ENCODE data around the gene MED13. TPM values are rescaled to one million over a fixed set of nuclear protein-coding genes. Genes with fewer than 3 reads are reported as not detected.
A peak's percentile ranks its signal among the peaks of the same experiment; 100 is the strongest.

Gene MED13
- total RNA-seq, 1 experiment from 2014 or later: 96.0 TPM

DNA sequence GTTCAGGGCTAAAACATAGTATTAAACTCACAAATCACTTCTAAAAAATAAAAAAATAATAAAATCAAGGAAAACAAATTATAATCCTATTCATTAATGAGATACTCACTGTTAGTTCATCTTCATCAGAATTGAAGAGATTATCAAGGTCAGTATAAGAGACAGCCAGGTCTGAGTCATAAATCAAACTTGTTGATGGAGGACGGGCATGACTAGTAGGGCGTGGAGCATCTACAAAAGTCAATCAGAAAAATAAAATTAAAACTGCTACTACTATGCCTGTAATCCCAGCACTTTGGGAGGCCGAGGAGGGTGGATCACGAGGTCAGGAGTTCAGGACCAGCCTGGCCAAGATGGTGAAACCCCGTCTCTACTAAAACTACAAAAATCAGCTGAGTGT is 78.2 kb downstream of the MED13 start:
- no peaks in the 10 kb centered on the region for H3K9me3 ChIP-seq (ENCODE audit: control insufficient read depth in 1 of 2, insufficient read depth in 1 of 2, low read depth in 1 of 2, low read length in 2 of 2)
- no peak overlapping the region for H3K9ac ChIP-seq (ENCODE audit: low read length)
- ChIA-PET RAD21 (ENCODE audit: low non-redundant PET in 1 of 2, low total read pairs in 2 of 2, uncharacterized antibody in 2 of 2, unreplicated experiment in 2 of 2) (no interaction called here), CTCF (interaction anchor here (2.2 kb wide), 1 partner anchor 123 kb away, joined by 8 read pairs; no protein-coding TSS in a partner anchor), POLR2A (no interaction called here)
- no peak for DNase-seq (ENCODE audit: low read depth, low spot score)
- H3K27me3 ChIP-seq (ENCODE audit: insufficient read depth, low read length): no peaks in the 10 kb centered on the region
- BruUV-seq (replicated peaks): no TSS peak
- H3K27ac ChIP-seq (ENCODE audit: low read depth, low read length): no peak overlapping the region
- H2AFZ ChIP-seq (ENCODE audit: low read depth, low read length, poor library complexity, severe bottlenecking): no peak overlapping the region
- no peak overlapping the region for H3K4me2 ChIP-seq (ENCODE audit: low read length)
- ATAC-seq: 0 out of 2 replicates have a peak, but pooled peaks have one; percentile 38
- H3K36me3 ChIP-seq (ENCODE audit: control insufficient read depth in 1 of 2, insufficient read depth in 2 of 2, low read length in 2 of 2): peaks cover 40 to 50% of the 10 kb centered on the region in 2 experiments
- TF ChIP-seq CBX3 (IDR thresholded peaks at IDR 0.05; ENCODE audit: low read depth): no peak
- TF ChIP-seq YY1 (IDR thresholded peaks at IDR 0.05; ENCODE audit: extremely low read depth, insufficient replicate concordance, low read depth, low read length): no peak
- no peak for TF ChIP-seq EZH2 (IDR thresholded peaks at IDR 0.05)
- TF ChIP-seq ZFX (IDR thresholded peaks at IDR 0.05): no peak
- TF ChIP-seq, protein P1, sequence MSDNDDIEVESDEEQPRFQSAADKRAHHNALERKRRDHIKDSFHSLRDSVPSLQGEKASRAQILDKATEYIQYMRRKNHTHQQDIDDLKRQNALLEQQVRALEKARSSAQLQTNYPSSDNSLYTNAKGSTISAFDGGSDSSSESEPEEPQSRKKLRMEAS (IDR thresholded peaks at IDR 0.05): no peak
- no peak for TF ChIP-seq EGR1 (IDR thresholded peaks at IDR 0.05; ENCODE audit: low read depth)
- TF ChIP-seq POLR2AphosphoS5 (IDR thresholded peaks at IDR 0.05; ENCODE audit: low read depth, low read length): no peak
- TF ChIP-seq, protein P2, sequence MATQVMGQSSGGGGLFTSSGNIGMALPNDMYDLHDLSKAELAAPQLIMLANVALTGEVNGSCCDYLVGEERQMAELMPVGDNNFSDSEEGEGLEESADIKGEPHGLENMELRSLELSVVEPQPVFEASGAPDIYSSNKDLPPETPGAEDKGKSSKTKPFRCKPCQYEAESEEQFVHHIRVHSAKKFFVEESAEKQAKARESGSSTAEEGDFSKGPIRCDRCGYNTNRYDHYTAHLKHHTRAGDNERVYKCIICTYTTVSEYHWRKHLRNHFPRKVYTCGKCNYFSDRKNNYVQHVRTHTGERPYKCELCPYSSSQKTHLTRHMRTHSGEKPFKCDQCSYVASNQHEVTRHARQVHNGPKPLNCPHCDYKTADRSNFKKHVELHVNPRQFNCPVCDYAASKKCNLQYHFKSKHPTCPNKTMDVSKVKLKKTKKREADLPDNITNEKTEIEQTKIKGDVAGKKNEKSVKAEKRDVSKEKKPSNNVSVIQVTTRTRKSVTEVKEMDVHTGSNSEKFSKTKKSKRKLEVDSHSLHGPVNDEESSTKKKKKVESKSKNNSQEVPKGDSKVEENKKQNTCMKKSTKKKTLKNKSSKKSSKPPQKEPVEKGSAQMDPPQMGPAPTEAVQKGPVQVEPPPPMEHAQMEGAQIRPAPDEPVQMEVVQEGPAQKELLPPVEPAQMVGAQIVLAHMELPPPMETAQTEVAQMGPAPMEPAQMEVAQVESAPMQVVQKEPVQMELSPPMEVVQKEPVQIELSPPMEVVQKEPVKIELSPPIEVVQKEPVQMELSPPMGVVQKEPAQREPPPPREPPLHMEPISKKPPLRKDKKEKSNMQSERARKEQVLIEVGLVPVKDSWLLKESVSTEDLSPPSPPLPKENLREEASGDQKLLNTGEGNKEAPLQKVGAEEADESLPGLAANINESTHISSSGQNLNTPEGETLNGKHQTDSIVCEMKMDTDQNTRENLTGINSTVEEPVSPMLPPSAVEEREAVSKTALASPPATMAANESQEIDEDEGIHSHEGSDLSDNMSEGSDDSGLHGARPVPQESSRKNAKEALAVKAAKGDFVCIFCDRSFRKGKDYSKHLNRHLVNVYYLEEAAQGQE (IDR thresholded peaks at IDR 0.05; ENCODE audit: low read depth): no peak
- TF ChIP-seq TCF7L2 (IDR thresholded peaks at IDR 0.05; ENCODE audit: borderline replicate concordance, extremely low read depth, insufficient read depth, insufficient read length): no peak
- TF ChIP-seq EZH2phosphoT487 (IDR thresholded peaks at IDR 0.05; ENCODE audit: borderline replicate concordance): no peak
- no peak for TF ChIP-seq JUND (IDR thresholded peaks at IDR 0.05)
- TF ChIP-seq, protein P3, sequence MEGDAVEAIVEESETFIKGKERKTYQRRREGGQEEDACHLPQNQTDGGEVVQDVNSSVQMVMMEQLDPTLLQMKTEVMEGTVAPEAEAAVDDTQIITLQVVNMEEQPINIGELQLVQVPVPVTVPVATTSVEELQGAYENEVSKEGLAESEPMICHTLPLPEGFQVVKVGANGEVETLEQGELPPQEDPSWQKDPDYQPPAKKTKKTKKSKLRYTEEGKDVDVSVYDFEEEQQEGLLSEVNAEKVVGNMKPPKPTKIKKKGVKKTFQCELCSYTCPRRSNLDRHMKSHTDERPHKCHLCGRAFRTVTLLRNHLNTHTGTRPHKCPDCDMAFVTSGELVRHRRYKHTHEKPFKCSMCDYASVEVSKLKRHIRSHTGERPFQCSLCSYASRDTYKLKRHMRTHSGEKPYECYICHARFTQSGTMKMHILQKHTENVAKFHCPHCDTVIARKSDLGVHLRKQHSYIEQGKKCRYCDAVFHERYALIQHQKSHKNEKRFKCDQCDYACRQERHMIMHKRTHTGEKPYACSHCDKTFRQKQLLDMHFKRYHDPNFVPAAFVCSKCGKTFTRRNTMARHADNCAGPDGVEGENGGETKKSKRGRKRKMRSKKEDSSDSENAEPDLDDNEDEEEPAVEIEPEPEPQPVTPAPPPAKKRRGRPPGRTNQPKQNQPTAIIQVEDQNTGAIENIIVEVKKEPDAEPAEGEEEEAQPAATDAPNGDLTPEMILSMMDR (IDR thresholded peaks at IDR 0.05 in 2 of 3, conservative IDR thresholded peaks at IDR 0.05 in 1 of 3; ENCODE audit: borderline replicate concordance in 1 of 3, insufficient read depth in 1 of 3, low read depth in 2 of 3, low read length in 2 of 3): no peak
- no peak for TF ChIP-seq POLR2A (IDR thresholded peaks at IDR 0.05; ENCODE audit: borderline replicate concordance, extremely low read depth, insufficient read depth, insufficient read length)
- intact Hi-C loops (cut with micrococcal nuclease): no loop called here
- peaks cover 10% of the 10 kb centered on the region; the same call in 1 of the 2 replicates for H4K20me1 ChIP-seq (ENCODE audit: insufficient read depth)
- no peak overlapping the region for H3K4me3 ChIP-seq (replicated peaks in 1 of 2; ENCODE audit: low read depth in 1 of 2, low read length in 2 of 2)
- H3K4me1 ChIP-seq (ENCODE audit: control insufficient read depth in 1 of 2, insufficient read depth in 2 of 2, low read length in 2 of 2): no peaks in the 10 kb centered on the region
- peaks cover 61% of the 10 kb centered on the region for H3K79me2 ChIP-seq (ENCODE audit: insufficient read depth, low read length)
- H3K9me2 ChIP-seq (ENCODE audit: insufficient read depth): no peaks in the 10 kb centered on the region

Data from HCT116 (cell line).